Transverse colon (tissue), 4 donors: ENCODE data around the gene HOXB4. TPM values are rescaled to one million over a fixed set of nuclear protein-coding genes. Genes with fewer than 3 reads are reported as not detected.

Experiments used
- DNase-seq: peaks from one replicate; pipeline ENCODE4 v3.0.0-alpha.2; 2019
- H3K27ac ChIP-seq, 4 donors: fragments of 200-600 bp; sonication (generic); 2 replicates each; pipeline ENCODE4 v1.5.1; 2016 to 2018; ENCODE audit warnings: inconsistent platforms in 4 of 4
- H3K27me3 ChIP-seq: fragments of 200-600 bp; sonication (generic); 2 replicates; pipeline ENCODE4 v1.5.1; 2017; ENCODE audit warnings: inconsistent platforms
- H3K36me3 ChIP-seq, 4 donors: fragments of 200-600 bp; sonication (generic); 2 replicates each; pipeline ENCODE4 v1.5.1; 2017 to 2019; ENCODE audit warnings: inconsistent platforms in 4 of 4
- H3K4me1 ChIP-seq, 4 donors: fragments of 200-600 bp; sonication (generic); 2 replicates each; pipeline ENCODE4 v1.5.1; 2017 to 2020; ENCODE audit warnings: inconsistent platforms in 4 of 4
- H3K4me3 ChIP-seq, 4 donors: fragments of 200-600 bp; sonication (generic); 1 replicate in 1 of 4; 2 replicates in 3 of 4; pipeline versions ENCODE4 v1.5.1 to v1.6.1; 2017 to 2019; ENCODE audit warnings: inconsistent platforms in 4 of 4
- H3K9me3 ChIP-seq, 2 donors: fragments of 200-600 bp; sonication (generic); 2 replicates each; pipeline ENCODE4 v1.5.1; 2017 to 2019; ENCODE audit warnings: inconsistent platforms in 2 of 2
- CTCF ChIP-seq, 5 experiments: fragments of 200-600 bp in 3 of 5; fragments of 450-650 bp in 2 of 5; sonication (generic) in 3 of 5; IDR thresholded peaks; 1 replicate in 2 of 5; 2 replicates in 3 of 5; pipeline ENCODE4 v1.5.1; 2016 to 2017; ENCODE audit warnings: antibody characterized with exemption in 5 of 5, inconsistent platforms in 3 of 5, mild to moderate bottlenecking in 2 of 5, moderate library complexity in 1 of 5
- EP300 ChIP-seq: sonication (generic); formaldehyde crosslinking; IDR thresholded peaks from one replicate; pipeline ENCODE4 v1.6.1; 2017; ENCODE audit warnings: antibody characterized with exemption, low read depth
- POLR2A ChIP-seq: fragments of 450-650 bp; IDR thresholded peaks from one replicate; pipeline ENCODE4 v1.6.1; 2016; ENCODE audit warnings: antibody characterized with exemption, mild to moderate bottlenecking, moderate library complexity
- POLR2AphosphoS5 ChIP-seq, 3 donors: sonication (generic); formaldehyde crosslinking; IDR thresholded peaks; one replicate each; pipeline ENCODE4 v1.6.1; 2016; ENCODE audit warnings: antibody characterized with exemption in 3 of 3
- WGBS, 2 donors: methylation state at CpG; one replicate each; pipeline ENCODE4 v1.1.5; 2018; ENCODE audit warnings: low coverage in 1 of 2; 5-methylcytosine and 5-hydroxymethylcytosine counted together
- in situ Hi-C, 4 donors: fragments of 200-750 bp; cut with MboI; loops; one replicate each; pipeline versions ENCODE4 v1.15.0 to v1.15.1; 2017; ENCODE audit warnings: low sequenced_read_pairs in 3 of 4, low pct_ligation_motif_present in 1 of 4, low pct_unique_long_range_greater_than_20kb in 1 of 4
- intact Hi-C: fragments of 100-400 bp; cut with DNase I; formaldehyde crosslinking; loops from one replicate; pipeline ENCODE4 v1.15.1; 2023; ENCODE audit warnings: low total_unique reads
- total RNA-seq, 4 donors: library from RNA; depleted of rRNA; stranded (reverse); fragments of >200 nt; gene quantifications; one replicate each; pipeline ENCODE4 v1.1.0, GENCODE V29; 2016

Gene HOXB4
- total RNA-seq, 4 donors from 2014 or later, result 1.9 to 4.8 (median 2.0) TPM; not detected in 1

DNA sequence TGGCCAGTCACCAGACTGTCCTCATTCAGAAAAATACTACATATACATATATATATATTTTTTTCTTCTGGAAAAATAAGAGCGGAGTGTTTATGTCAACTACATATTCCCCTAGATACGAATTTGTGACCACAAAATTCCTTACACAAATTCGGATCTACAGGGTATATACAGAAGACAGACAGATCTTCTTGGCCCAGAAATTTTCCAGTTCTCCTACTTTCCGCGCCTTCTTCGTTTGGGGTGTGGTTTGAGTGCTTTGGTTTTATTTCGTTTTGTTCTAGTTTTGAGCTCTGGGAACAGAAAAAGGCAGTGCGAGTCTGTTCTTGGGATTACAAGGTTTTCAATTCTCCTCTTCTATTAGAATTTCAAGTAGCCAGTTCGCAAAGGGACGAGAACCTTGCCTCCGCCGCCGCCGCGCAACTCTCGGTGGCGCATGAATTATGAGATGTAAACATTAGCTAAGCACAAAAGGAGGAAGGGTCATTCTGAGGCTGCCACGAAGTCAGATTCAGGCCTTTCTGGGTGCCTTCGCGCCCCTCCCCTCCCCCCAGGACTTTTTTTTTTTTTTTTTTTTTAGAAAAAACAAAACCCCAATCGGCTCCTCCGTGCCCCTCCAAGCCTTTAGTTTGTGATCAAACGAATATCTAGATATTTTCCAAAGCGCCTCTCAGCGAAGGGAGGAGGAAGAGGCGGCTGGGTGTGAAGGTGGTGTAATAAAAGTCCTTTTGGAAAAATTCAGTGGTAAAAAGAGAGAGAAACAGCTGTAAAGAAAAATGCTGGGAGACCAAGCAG is 1.8 kb upstream of the HOXB4 start:
- in situ Hi-C loops, result no loop called here
- 13 to 22% methylated on average over 6 to 26 of the region's 26 CpGs for WGBS, 2 donors
- no peak for DNase-seq
- intact Hi-C loops, result loop anchor here (5.0 kb wide), 1 partner anchor 38 kb away; no protein-coding TSS in a partner anchor
- H3K4me1 ChIP-seq, result peaks cover 21 to 89% (median 79%) of the 10 kb centered on the region in 4 donors
- no peaks in the 10 kb centered on the region for H3K9me3 ChIP-seq
- peaks cover 9% of the 10 kb centered on the region for H3K27me3 ChIP-seq
- TF ChIP-seq POLR2AphosphoS5 (IDR thresholded peaks at IDR 0.05), result peak in 2 of 3 donors; percentile 21 to 26
- no peak for TF ChIP-seq EP300
- TF ChIP-seq CTCF (IDR thresholded peaks at IDR 0.05), result no peak
- peak overlapping the region in 3 of 4 donors; percentile 4 to 47 (median 45) for H3K4me3 ChIP-seq
- H3K36me3 ChIP-seq, result no peaks in the 10 kb centered on the region
- peak overlapping the region; percentile 89 to 95 (median 92) for H3K27ac ChIP-seq

DNA sequence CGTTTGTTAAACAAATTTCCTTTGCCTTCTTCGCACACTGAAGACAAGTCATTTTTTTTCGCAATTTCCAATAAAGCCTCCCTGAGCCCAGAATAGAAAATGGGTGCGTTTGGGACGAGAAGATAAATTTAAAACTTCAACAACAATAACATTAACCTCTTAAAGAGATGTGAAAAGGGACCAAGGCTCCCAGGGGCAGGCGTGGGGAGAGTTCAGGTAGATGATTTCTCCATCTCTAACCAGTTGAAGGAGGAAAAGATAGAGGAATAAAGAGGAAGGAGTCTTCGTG is 1.3 kb upstream of the HOXB4 start:
- Histone ChIP-seq H3K27me3 (peaks cover 9% of the 10 kb centered on the region), H3K36me3 (no peaks in the 10 kb centered on the region), H3K4me3 (peak overlapping the region in 3 of 4 donors; percentile 4 to 47 (median 45)), H3K9me3 (no peaks in the 10 kb centered on the region), H3K4me1 (peaks cover 26 to 89% (median 78%) of the 10 kb centered on the region in 4 donors), H3K27ac (peak overlapping the region; percentile 89 to 95 (median 92))
- intact Hi-C loops, result loop anchor here (5.0 kb wide), 1 partner anchor 37 kb away; no protein-coding TSS in a partner anchor
- WGBS, 2 donors, result 23 to 28% methylated on average over 7 of the region's 7 CpGs
- no peak for DNase-seq
- in situ Hi-C loops, result no loop called here
- TF ChIP-seq EP300, result no peak
- TF ChIP-seq POLR2AphosphoS5 (IDR thresholded peaks at IDR 0.05), result no peak
- TF ChIP-seq POLR2A, result no peak
- TF ChIP-seq CTCF (IDR thresholded peaks at IDR 0.05), result no peak

DNA sequence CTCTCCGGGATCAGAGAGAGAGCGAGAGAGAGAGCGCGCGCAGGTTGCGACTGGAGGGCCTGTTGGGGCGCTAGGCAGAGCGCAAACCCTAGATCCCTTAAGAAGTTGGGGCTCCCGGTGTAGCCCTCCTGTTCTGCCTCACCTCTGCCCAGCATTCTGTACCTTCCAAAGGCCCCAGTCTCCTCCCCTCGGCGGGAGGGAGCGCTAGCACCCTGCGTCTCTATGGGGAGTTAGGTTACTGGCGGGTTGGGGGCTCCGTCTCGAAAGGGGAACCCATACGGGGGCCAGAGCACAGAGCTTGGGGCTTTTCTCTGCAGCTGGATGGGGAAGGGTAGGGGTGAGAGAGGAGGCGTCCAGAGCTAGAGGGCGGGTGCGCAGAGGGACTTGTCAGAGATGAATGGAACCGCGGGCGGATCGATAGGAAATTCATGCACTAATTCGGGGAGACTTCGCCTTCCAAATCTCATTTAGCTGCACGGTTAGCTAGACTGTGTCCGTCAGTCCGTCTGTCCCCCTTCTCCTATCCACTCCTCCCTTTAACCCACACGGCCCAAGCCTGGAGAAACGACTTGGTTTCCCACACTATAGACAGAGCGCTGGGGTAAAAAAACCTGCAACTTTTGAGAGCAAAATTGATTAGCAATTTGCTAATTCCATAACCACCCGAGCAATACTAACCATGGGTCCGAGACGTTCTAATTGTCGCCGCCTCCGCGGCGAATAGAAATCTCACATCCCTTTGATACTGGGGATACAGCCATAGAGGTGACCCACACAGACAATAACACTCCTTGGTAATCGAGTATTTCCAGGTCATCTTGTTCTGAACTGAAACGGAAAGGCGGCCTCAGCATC is 693 bp upstream of the HOXB4 start:
- in situ Hi-C loops (no loop called here), intact Hi-C loops (loop anchor here (5.0 kb wide), 1 partner anchor 37 kb away; no protein-coding TSS in a partner anchor)
- Histone ChIP-seq H3K27ac (peak overlapping the region; percentile 89 to 95 (median 92)), H3K36me3 (no peaks in the 10 kb centered on the region), H3K4me1 (peaks cover 21 to 86% (median 73%) of the 10 kb centered on the region in 4 donors), H3K9me3 (no peaks in the 10 kb centered on the region), H3K4me3 (peak overlapping the region; percentile 38 to 54 (median 46)), H3K27me3 (peaks cover 9% of the 10 kb centered on the region)
- 34% methylated on average over 5 to 43 of the region's 43 CpGs for WGBS, 2 donors
- TF ChIP-seq EP300 (no peak), POLR2AphosphoS5 (IDR thresholded peaks at IDR 0.05) (no peak), CTCF (IDR thresholded peaks at IDR 0.05) (no peak), POLR2A (no peak)
- DNase-seq, result no peak

DNA sequence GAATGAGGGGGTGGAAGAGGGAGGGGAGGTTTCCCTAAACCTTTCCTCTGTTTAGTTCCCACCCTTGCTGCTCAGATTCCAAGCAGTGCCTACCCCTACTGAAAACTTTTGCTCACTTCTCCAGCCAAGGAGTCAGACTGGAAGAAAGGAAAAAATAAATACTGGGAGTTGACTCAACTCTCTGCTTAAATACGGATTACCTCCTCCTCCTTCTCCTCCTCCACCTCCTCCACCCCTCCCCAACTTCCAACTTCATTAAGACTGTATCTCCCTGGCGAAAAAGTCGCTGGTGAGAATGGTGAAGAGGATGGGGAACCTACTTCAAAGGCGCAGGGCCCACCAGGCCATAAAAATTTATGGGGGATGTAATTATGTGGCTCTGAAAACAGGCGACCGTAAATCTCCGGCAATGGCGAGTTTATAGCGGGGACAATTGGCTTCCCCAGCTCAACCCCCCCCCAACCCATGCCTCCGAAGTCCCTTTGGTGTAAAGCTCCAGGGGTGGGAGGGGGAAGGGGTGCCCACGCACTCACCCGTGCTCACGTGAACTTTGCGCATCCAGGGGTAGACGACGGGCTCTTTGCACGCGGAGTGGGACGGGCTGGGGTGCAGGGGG is 712 bp downstream of the HOXB4 start:
- Histone ChIP-seq H3K4me3 (peak overlapping the region; percentile 6 to 54 (median 46)), H3K9me3 (no peaks in the 10 kb centered on the region), H3K27me3 (peaks cover 7% of the 10 kb centered on the region), H3K36me3 (no peaks in the 10 kb centered on the region), H3K27ac (peak overlapping the region; percentile 89 to 95 (median 92)), H3K4me1 (peaks cover 24 to 85% (median 69%) of the 10 kb centered on the region in 4 donors)
- no peak for DNase-seq
- intact Hi-C loops, result loop anchor here (5.0 kb wide), 1 partner anchor 35 kb away; no protein-coding TSS in a partner anchor
- in situ Hi-C loops, result no loop called here
- TF ChIP-seq CTCF (IDR thresholded peaks at IDR 0.05) (no peak), EP300 (no peak), POLR2AphosphoS5 (IDR thresholded peaks at IDR 0.05) (peak in 1 of 3 donors; percentile 17), POLR2A (no peak)
- 0 to 1% methylated on average over 3 to 10 of the region's 19 CpGs for WGBS, 2 donors
